Suppressor macrophage (primary cell): ENCODE results near the gene ZSCAN10.
"Not testable (repeated sequence)": the region's sequence is repeated elsewhere in the genome, so short reads cannot be mapped to it uniquely, and the experiment has no call there.

Experiments used
- DNase-seq, 4 experiments: peaks; one replicate each; pipeline ENCODE4 v3.0.0-alpha.2; 2020 to 2022

ZSCAN10 gene

DNA sequence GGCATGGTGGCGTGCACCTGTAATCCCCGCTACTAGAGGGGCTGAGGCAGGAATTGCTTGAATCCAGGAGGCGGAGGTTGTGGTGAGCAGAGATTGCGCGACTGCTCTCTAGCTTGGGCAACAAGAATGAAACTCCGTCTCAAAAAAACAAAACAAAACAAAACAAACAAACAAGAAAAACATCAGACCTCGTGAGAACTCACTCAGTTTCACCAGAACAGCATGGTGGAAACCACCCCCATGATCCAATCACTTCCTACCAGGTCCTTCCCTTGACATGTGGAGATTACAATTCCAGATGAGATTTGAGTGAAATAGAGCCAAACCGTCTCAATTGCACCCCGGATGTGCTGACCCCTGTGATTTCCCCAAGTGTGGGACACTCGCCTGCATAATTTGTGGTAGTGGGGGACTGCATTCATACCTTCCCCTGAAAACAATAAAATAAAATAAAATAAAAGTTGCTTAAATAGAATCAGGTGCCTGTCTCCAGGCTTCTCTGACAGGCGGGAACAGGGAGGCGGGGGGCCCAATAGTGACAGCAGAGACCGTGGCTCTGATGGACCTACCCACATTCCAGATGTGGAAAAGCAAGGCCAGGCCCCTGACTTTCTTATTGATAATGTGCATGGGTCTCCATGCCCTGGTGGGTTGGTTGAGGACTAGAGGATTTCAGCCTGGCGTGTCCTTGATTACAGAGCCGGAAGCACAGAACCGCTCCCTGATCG is 13.1 kb downstream of the ZSCAN10 start:
- DNase-seq, result peak in 2 of 4 experiments; percentile 22 to 29

- no peak for DNase-seq
Measured at GRCh38 chr16:3084969-3085670, 14.0 kb downstream of the ZSCAN10 start.

DNA sequence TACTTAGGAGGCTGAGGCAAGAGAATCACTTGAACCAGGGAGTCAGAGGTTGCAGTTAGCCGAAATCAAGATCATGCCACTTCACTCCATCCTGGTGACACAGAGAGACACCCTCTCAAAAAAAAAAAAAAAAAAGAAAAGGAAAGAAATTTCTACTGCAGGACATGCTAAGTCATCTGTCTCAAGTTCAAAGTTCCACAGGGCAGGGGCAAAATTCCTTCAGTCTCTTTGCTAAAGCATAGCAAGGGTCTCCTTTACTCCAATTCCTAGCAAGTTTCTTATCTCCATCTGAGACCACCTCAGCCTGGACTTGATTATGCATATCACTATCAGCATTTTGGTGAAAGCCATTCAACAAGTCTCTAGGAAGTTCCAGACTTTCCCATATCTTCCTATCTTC is 14.6 kb downstream of the ZSCAN10 start:
- DNase-seq, result no peak

- not testable (repeated sequence) for DNase-seq
Measured at GRCh38 chr16:3083408-3083807, 15.7 kb downstream of the ZSCAN10 start.

- DNase-seq, result not testable (repeated sequence)
Measured at GRCh38 chr16:3081957-3082356, 17.1 kb downstream of the ZSCAN10 start.

- no peak for DNase-seq
Measured at GRCh38 chr16:3080024-3080423, 19.1 kb downstream of the ZSCAN10 start.

DNA sequence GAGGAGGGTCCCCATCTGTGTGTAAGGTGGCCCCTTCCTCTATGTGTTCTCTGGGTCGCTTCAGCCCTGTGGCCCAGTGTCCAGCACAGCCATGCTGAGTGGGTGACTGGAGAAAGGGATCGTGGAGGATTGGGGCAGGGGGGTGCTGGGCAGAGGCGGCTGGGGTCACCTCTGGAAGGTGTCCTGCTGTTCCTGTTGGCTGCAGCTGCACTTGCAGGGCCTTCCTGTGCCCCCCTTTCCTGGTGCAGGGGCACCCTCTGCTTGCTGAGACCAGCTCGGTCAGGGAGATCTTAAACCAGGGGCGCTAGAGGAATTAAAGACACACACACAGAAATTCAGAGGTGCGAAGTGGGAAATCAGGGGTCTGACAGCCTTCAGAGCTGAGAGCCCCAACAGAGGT is 22.5 kb downstream of the ZSCAN10 start:
- DNase-seq, result no peak

DNA sequence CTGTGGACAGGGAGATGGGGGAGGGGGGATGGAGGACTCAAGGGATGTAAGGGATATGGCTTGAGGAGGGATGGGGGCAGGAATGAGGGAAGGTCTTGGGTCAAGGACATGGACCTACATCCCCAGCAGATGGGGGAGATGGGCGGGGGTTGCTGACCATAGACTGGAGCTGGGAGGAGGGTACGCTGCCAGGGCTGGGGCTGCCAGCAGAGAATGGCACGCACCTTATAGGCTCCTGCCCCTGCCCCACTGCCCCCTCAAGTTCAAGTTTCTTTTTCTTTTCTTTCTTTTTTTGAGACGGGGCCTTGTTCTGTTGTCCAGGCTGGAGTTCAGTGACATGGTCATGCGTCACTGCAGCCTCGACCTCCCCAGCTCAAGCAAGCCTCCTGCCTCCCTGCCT is 23.1 kb downstream of the ZSCAN10 start:
- not testable (repeated sequence) for DNase-seq

- no peak for DNase-seq
Measured at GRCh38 chr16:3075523-3075915, 23.6 kb downstream of the ZSCAN10 start.

DNA sequence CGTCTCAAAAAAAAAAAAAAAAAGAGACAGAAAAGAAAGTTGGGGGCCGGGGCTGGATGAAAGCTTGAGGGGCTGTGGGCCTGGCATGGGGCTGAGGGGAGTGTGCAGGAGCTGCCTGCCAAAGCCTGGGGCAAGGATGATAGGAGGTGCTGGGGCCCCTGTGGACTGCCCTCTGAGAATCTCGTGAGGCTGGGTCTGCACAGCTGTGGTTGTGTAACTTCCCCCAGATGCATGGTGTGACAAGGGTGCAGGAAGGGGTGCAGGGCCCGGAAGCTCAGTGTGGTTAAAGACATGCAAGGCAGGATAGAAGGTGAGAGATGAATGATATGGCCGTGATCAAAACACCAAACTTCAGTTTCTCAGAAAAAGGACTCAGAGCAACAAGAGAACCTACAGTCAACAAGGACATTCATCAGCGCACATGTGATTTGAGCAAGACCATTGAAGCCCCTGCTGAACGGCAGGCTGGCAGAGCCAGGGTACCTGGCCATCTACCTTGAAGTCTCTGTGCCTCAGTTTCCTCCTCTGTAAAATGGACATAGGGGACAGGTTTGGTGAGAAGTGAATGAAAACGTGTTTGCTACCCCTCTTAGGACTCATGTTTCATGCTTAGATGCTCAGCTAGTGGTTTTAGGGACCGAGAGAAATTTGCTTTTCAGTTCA is 24.1 kb downstream of the ZSCAN10 start:
- DNase-seq, result peak; percentile 24 to 62 (median 52)

GRCh38 chr16:3073448-3073847 is 25.6 kb downstream of the ZSCAN10 start:
- DNase-seq, result no peak

- DNase-seq, result not testable (repeated sequence)
Measured at GRCh38 chr16:3072576-3073263, 26.4 kb downstream of the ZSCAN10 start.

GRCh38 chr16:3072148-3072547 is 26.9 kb downstream of the ZSCAN10 start:
- DNase-seq, result not testable (repeated sequence)

GRCh38 chr16:3071655-3072054 is 27.4 kb downstream of the ZSCAN10 start:
- no peak for DNase-seq

DNA sequence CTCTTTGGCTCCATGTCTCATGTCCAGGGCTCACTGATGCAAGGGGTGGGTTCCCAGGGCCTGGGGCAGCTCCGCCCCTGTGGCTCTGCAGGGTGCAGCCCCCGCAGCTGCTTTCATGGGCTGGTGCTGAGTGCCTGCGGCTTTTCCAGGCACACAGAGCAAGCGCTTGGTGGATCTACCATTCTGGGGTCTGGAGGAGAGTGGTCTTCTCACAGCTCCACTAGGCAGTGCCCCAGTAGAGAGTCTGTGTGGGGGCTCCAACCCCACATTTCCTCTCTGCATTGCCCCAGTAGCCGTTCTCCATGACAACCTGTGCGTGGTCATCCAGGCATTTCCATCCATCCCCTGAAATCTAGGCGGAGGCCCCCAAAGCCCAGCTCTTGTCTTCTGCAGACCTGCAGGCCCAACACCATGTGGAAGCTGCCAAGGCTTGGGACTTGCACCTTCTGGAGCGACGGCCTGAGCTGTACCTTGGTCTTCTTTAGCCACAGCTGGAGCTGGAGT is 28.4 kb downstream of the ZSCAN10 start:
- DNase-seq, result no peak

- not testable (repeated sequence) for DNase-seq
Measured at GRCh38 chr16:3069146-3069545, 29.9 kb downstream of the ZSCAN10 start.

GRCh38 chr16:3068487-3068886 is 30.6 kb downstream of the ZSCAN10 start:
- no peak for DNase-seq

DNA sequence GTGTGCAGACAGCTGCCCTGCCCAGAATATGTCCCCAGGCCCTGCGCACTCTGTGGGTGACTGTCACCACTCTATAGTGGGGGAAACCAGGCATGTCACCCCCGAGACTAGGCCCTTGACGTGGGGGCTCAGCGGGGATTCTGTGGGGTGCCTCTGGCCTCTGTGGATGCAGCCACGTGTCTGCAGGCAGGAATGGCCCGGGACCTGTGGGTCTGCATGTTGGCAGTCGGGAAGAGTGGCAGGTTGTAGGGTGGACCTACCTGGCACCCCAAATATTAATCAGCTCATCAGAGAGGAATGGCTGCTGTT is 32.7 kb downstream of the ZSCAN10 start:
- no peak for DNase-seq

GRCh38 chr16:3065742-3066439 is 33.2 kb downstream of the ZSCAN10 start:
- DNase-seq, result no peak

GRCh38 chr16:3065069-3065741 is 33.9 kb downstream of the ZSCAN10 start, which contains the start of gene IL32:
IL32 (plus strand) TSS chr16:3065640; CDS start chr16:3065812, 172 bp downstream.
- DNase-seq, result no peak

DNA sequence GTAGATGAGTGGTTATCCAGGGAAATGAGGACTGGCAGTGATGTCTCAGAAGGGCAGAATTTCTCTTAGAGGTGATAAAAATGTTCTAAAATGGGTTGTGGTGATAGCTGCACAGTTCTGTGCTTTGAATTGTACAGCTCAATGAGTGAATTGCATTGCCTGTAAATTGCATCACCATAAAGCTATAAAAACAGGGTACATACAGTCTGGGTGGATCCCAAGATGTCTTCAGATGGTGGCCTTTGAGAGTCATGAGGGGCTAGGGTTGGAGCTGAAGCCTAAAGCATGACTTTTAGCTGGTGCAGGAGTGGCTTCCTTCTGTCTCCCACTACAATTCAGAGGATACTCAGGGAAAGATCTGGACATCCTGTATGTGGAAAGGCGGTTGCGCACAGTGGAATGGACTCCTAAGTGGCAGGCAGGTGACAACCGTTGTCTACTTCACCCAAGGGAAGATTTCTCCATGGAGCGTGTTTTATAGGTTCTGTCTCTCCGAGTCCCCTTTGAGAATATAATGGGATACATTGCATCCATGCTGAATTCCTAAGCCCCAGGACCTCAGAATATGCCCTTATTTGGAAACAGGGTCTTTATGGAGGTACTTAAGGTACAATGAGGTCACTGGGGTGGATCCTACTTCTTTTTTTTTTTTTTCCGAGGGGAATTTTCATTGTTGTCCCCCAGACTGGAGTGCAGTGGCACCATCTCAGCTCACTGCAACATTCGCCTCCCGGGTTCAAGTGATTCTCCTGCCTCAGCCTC is 35.3 kb downstream of the ZSCAN10 start:
- DNase-seq, result no peak
